GM18870 (cell line): ENCODE measurements around the gene SLCO1B1.

Experiments
- ATAC-seq: cut with Tn5 transposase; IDR thresholded peaks from one replicate; pipeline ENCODE4 v1.9.1; 2021; ENCODE audit warnings: moderate library complexity; ENCODE audit not compliant: unreplicated experiment

The SLCO1B1 gene

DNA sequence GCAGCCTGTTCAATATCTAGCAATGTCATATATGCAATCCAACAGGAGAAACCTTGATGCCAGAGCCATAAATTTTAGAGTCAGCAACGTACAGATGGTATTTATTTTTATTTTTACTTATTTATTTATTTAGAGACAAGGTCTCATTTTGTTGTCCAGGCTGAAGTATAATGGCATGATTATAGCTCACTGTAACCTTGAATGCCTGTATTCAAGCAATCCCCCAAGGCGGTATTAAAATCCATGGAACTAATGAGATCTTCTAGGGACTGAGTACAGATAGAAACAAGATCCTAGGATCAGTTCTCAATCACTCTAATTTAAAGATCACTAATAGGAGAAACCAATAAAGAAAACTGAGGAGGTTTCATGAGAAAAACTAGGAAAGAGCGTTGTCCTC, 89.3 kb downstream of the SLCO1B1 start:
- no peak for ATAC-seq

GRCh38 chr12:21221072-21221471, 90.1 kb downstream of the SLCO1B1 start:
- ATAC-seq, result no peak

- no peak for ATAC-seq
Observed at GRCh38 chr12:21221778-21222177, 90.8 kb downstream of the SLCO1B1 start.

- ATAC-seq, result no peak
Observed at GRCh38 chr12:21223930-21224329, 92.9 kb downstream of the SLCO1B1 start.

DNA sequence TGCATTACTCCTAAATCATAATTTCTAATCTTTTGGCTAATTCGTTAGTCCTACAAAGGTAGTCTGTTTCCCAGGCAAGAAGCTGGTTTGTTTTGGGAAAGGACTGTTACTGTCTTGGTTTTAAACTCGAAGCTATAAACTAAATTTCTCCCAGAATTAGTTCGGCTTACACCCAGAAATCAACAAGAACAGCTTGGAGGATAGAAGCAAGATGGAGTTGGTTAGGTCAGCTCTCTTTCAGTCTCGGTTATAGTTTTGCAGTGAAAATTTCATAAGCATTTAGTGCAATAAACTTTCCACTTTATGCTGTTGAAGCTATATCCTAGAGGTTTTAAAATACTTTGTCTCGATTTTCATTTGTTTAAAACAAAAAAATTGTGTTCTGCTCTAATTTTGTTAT, 103.4 kb downstream of the SLCO1B1 start:
- ATAC-seq, result no peak

GRCh38 chr12:21239866-21240265, 108.9 kb downstream of the SLCO1B1 start:
- ATAC-seq, result no peak

- ATAC-seq, result no peak
Observed at GRCh38 chr12:21248679-21249078, 117.7 kb downstream of the SLCO1B1 start.

GRCh38 chr12:21252070-21252469, 121.1 kb downstream of the SLCO1B1 start:
- no peak for ATAC-seq

- no peak for ATAC-seq
Observed at GRCh38 chr12:21257172-21257571, 126.2 kb downstream of the SLCO1B1 start.

- no peak for ATAC-seq
Observed at GRCh38 chr12:21264232-21264631, 133.2 kb downstream of the SLCO1B1 start.

- ATAC-seq, result no peak
Observed at GRCh38 chr12:21265932-21266331, 134.9 kb downstream of the SLCO1B1 start.

- ATAC-seq, result no peak
Observed at GRCh38 chr12:21276826-21277225, 145.8 kb downstream of the SLCO1B1 start.
